HG02852 (cell line): ENCODE data around the gene DOCK1.

Source experiments
- ATAC-seq: cut with Tn5 transposase; IDR thresholded peaks from one replicate; pipeline ENCODE4 v1.9.1; 2021; ENCODE audit warnings: mild to moderate bottlenecking, moderate library complexity; ENCODE audit not compliant: unreplicated experiment

The DOCK1 gene

DNA sequence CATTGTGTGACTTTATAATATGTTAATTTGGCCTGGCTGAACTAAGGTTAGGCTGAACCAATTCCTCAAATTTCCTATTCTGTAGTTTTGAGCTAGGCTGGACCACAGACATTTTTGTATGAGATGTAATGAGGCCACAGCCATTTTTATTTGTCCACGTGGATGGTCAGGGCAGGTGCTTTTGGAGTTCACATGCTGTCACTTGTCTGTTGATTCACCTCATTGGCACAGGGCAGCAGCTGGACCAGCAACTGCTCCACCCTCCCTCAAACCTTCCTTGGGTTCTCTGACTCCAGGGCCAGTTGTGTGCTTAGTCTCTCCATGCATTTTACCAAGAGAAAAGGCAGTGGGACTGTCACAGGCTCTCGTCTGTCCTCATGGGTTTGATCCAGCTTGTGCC, 567.7 kb downstream of the DOCK1 start:
- no peak for ATAC-seq

DNA sequence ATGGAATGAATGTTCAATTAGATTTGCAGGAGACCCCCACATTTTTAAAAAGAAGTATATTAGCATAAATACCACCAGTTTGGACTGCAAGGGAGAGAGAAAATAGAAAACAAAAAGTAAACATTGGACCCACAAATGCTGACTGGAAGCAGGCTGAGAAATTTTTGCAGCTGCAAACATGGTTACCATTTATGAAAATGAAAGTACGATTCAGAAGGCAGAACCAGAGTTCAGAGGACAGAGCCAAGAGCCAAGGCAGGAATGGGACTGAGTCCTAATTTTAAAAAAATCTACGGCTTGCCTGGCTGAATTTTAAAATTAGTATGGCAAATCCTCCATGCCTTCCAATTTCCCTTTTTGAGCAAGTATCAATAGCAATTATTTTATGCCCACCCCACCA, 569.3 kb downstream of the DOCK1 start:
- ATAC-seq = no peak

DNA sequence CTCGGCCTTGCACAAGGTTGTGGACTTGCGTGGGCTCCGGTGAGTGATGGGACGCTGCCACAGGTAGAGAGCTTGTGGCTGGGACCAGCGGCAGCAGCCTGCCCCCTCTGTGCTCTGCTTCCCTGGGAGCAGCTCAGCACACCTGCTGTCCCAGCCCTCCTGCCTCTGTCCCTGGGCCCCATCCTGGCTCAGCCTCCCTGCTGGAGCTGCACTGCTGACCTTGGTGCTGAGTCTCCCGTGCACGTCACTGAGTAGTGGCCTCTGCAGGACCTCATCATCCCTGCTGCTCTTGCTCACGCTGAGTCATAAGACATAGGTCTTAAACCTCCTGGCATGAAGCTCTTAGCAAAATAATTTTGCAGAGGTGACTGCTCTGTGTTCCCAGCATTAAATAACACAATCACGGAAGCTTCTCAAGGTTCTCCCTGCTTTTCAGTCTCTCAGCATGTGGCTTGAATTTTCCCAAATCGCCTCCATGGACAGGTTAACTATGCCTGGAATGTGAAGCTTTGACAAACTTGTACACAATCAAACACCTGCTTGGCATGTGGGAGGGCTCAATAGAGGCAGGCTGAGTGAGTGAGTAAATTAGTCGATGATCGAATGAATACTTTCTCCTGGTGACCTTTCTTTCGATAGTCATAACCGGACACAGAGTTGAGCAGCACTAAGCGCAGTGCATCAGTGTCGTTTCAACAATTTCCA, 580.1 kb downstream of the DOCK1 start:
- ATAC-seq = no peak

- ATAC-seq = no peak
Measured at GRCh38 chr10:127486355-127486754, 581.1 kb downstream of the DOCK1 start.

DNA sequence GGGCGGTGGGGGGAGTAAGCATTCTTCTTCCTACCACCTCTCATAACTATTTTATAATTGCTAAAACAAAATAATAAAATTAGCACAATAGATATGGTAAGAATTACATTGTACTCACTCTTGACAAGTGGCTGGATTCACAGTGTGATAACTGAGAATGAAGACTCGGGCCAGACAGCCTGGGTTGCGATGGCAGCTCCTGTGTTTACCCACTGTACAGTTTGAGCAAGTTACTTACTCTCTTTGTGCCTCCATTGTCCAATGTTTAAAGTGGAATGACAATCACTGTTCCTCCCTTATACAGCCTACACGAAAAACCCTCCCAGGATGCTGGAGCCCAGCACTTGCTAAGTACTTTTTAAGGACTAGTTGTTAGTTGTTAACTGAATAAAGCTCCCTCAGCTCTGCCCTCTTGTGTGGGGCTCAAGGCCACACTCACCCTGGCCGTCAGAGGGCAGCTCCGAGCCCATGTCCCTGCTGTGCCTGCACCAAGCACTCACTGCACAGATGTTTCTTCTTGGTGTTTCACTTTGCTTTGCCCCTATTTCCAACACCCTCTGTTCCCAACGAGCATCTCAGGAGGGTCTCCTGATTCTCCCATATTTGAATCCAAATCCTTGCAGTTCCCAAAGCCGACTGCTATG, 587.5 kb downstream of the DOCK1 start:
- ATAC-seq = no peak

- no peak for ATAC-seq
Measured at GRCh38 chr10:127496035-127496434, 590.8 kb downstream of the DOCK1 start.

DNA sequence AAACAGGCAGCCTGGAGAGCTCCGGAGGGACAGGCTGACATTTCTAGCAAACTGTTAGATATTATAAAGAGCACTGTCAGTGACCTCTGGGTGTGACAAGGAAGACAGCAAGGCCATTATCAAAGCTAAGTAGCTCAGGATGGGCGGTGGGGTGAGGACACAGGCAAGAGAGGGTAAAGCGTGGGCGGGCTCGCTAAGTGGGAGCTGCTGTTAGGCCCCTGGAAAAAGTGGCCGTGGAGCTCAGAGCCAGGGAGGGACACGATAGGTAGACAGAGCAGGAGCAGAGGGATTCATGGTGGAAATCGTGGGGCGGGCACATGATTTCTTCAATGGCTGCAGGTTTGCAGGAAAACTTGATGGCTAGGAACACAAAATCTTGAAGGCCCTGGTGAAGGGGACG, 592.5 kb downstream of the DOCK1 start:
- ATAC-seq = no peak

- no peak for ATAC-seq
Measured at GRCh38 chr10:127498087-127498486, 592.9 kb downstream of the DOCK1 start.

DNA sequence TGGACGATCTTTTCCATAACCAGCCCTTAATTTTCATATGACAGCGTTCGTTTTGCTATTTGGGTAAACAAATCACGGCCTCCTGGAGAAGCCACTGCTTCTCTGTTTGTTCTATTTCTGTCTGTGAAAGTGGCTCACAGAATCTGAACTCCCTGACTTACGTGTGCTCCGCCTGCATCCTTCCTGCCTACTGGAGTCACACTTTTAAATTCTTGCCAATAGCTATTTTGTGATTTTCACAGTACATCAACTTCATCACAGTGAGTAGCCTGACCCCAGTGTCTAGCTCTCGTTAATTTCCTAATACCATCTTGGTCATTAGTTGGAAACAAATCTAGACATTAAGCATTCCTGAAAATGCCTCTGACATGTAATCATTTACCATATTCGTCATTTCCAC, 594.9 kb downstream of the DOCK1 start:
- ATAC-seq = no peak
